ENCODE results near the gene FRK. TPM values are rescaled to one million over a fixed set of nuclear protein-coding genes. Genes with fewer than 3 reads are reported as not detected.

Gene FRK
- total and polyA plus RNA-seq, 2 donors from 2014 or later, result 5.9 to 25.0 TPM

GRCh38 chr6:115954740-115955139, 106.0 kb downstream of the FRK start:
- FAIRE-seq (no peak), DNase-seq (no peak)
- Histone ChIP-seq H3K9me3 (ENCODE audit: control insufficient read depth in 2 of 3, insufficient read depth in 1 of 3, low read length in 3 of 3) (no peaks in the 10 kb centered on the region), H3K27ac (ENCODE audit: low read depth in 2 of 2, low read length in 2 of 2) (no peak overlapping the region), H3K4me3 (ENCODE audit: low read length in 3 of 3) (no peak overlapping the region), H3K9ac (ENCODE audit: low read length in 3 of 3) (no peak overlapping the region), H3K27me3 (ENCODE audit: control insufficient read depth, insufficient read depth, low read length) (no peaks in the 10 kb centered on the region), H3K4me1 (ENCODE audit: control insufficient read depth in 2 of 3, insufficient read depth in 2 of 3, low read depth in 1 of 3, low read length in 3 of 3) (no peaks in the 10 kb centered on the region), H3K36me3 (ENCODE audit: control insufficient read depth in 2 of 3, insufficient read depth in 3 of 3, low read length in 3 of 3) (peaks cover 0 to 14% (median 0%) of the 10 kb centered on the region in 3 donors)
- TF ChIP-seq, protein P1, sequence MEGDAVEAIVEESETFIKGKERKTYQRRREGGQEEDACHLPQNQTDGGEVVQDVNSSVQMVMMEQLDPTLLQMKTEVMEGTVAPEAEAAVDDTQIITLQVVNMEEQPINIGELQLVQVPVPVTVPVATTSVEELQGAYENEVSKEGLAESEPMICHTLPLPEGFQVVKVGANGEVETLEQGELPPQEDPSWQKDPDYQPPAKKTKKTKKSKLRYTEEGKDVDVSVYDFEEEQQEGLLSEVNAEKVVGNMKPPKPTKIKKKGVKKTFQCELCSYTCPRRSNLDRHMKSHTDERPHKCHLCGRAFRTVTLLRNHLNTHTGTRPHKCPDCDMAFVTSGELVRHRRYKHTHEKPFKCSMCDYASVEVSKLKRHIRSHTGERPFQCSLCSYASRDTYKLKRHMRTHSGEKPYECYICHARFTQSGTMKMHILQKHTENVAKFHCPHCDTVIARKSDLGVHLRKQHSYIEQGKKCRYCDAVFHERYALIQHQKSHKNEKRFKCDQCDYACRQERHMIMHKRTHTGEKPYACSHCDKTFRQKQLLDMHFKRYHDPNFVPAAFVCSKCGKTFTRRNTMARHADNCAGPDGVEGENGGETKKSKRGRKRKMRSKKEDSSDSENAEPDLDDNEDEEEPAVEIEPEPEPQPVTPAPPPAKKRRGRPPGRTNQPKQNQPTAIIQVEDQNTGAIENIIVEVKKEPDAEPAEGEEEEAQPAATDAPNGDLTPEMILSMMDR (IDR thresholded peaks at IDR 0.05; ENCODE audit: borderline replicate concordance, extremely low read depth, insufficient read depth), result no peak
- intact Hi-C loops (cut with DNase I), result no loop called here

- no peak overlapping the region for H3K27ac ChIP-seq (ENCODE audit: low read depth in 2 of 2, low read length in 2 of 2)
- H3K9ac ChIP-seq (ENCODE audit: low read length in 3 of 3), result no peak overlapping the region
- no peak for FAIRE-seq
- intact Hi-C loops (cut with DNase I), result no loop called here
- no peaks in the 10 kb centered on the region for H3K9me3 ChIP-seq (ENCODE audit: control insufficient read depth in 2 of 3, insufficient read depth in 1 of 3, low read length in 3 of 3)
- H3K4me1 ChIP-seq (ENCODE audit: control insufficient read depth in 2 of 3, insufficient read depth in 2 of 3, low read depth in 1 of 3, low read length in 3 of 3), result peaks cover 0 to 4% (median 0%) of the 10 kb centered on the region in 3 donors
- no peak for DNase-seq
- H3K27me3 ChIP-seq (ENCODE audit: control insufficient read depth, insufficient read depth, low read length), result no peaks in the 10 kb centered on the region
- TF ChIP-seq, protein P1 (IDR thresholded peaks at IDR 0.05; ENCODE audit: borderline replicate concordance, extremely low read depth, insufficient read depth), result no peak
- H3K4me3 ChIP-seq (ENCODE audit: low read length in 3 of 3), result no peak overlapping the region
- H3K36me3 ChIP-seq (ENCODE audit: control insufficient read depth in 2 of 3, insufficient read depth in 3 of 3, low read length in 3 of 3), result no peaks in the 10 kb centered on the region
Measured at GRCh38 chr6:115948751-115949150, 111.9 kb downstream of the FRK start.

DNA sequence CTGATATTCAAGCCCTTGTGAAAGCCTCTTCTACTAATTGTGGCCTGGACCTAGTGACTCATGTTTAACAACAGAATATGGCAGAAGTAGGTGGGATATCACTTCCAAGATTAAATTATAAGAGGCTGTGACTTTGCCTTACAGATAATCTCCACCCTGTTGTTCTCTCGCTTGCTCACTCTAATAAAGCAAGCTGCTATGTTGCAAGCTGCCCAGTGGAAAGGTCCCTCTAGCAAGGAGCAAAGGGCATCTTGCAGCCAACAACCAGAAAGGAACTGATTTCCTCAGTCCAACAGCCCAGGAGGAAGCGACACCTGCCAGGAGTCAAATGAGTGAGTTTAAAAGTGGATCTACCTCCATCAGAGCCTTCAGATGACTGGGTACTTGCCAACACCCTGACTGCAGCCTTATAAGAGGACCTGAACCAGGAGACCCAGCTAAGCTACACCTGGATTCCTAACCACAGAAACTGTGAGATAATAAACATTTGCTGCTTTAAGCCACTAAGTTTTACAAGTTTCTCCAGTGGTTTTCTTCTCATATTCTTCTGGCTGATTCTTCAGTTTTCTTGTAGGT, 112.6 kb downstream of the FRK start:
- H3K9me3 ChIP-seq (ENCODE audit: control insufficient read depth in 2 of 3, insufficient read depth in 1 of 3, low read length in 3 of 3), result no peaks in the 10 kb centered on the region
- no peak overlapping the region for H3K27ac ChIP-seq (ENCODE audit: low read depth in 2 of 2, low read length in 2 of 2)
- no peaks in the 10 kb centered on the region for H3K27me3 ChIP-seq (ENCODE audit: control insufficient read depth, insufficient read depth, low read length)
- DNase-seq (no peak), FAIRE-seq (no peak)
- H3K36me3 ChIP-seq (ENCODE audit: control insufficient read depth in 2 of 3, insufficient read depth in 3 of 3, low read length in 3 of 3), result no peaks in the 10 kb centered on the region
- intact Hi-C loops (cut with DNase I), result no loop called here
- H3K4me3 ChIP-seq (ENCODE audit: low read length in 3 of 3), result no peak overlapping the region
- TF ChIP-seq, protein P1 (IDR thresholded peaks at IDR 0.05; ENCODE audit: borderline replicate concordance, extremely low read depth, insufficient read depth), result no peak
- no peak overlapping the region for H3K9ac ChIP-seq (ENCODE audit: low read length in 3 of 3)
- peaks cover 0 to 4% (median 0%) of the 10 kb centered on the region in 3 donors for H3K4me1 ChIP-seq (ENCODE audit: control insufficient read depth in 2 of 3, insufficient read depth in 2 of 3, low read depth in 1 of 3, low read length in 3 of 3)

GRCh38 chr6:115945812-115946211, 114.9 kb downstream of the FRK start:
- FAIRE-seq, result no peak
- no peak overlapping the region for H3K27ac ChIP-seq (ENCODE audit: low read depth in 2 of 2, low read length in 2 of 2)
- TF ChIP-seq, protein P1 (IDR thresholded peaks at IDR 0.05; ENCODE audit: borderline replicate concordance, extremely low read depth, insufficient read depth), result no peak

More at GRCh38 chr6:115945812-115946211, 114.9 kb downstream of the FRK start:
- no peaks in the 10 kb centered on the region for H3K9me3 ChIP-seq (ENCODE audit: control insufficient read depth in 2 of 3, insufficient read depth in 1 of 3, low read length in 3 of 3)
- intact Hi-C loops (cut with DNase I), result no loop called here
- peaks cover 0 to 11% (median 2%) of the 10 kb centered on the region in 3 donors for H3K36me3 ChIP-seq (ENCODE audit: control insufficient read depth in 2 of 3, insufficient read depth in 3 of 3, low read length in 3 of 3)
- peaks cover 0 to 4% (median 0%) of the 10 kb centered on the region in 3 donors for H3K4me1 ChIP-seq (ENCODE audit: control insufficient read depth in 2 of 3, insufficient read depth in 2 of 3, low read depth in 1 of 3, low read length in 3 of 3)
- DNase-seq, result no peak
- H3K9ac ChIP-seq (ENCODE audit: low read length in 3 of 3), result no peak overlapping the region
- H3K27me3 ChIP-seq (ENCODE audit: control insufficient read depth, insufficient read depth, low read length), result no peaks in the 10 kb centered on the region
- no peak overlapping the region for H3K4me3 ChIP-seq (ENCODE audit: low read length in 3 of 3)

All from kidney (tissue), 14 donors.